ENCODE results near the gene LDLRAD3. TPM values are rescaled to one million over a fixed set of nuclear protein-coding genes. Genes with fewer than 3 reads are reported as not detected.

LDLRAD3 gene
- polyA plus RNA-seq, 1 of the 3 experiments (the other 2 are of a cell fraction) = 10.6 TPM

- H3K9ac ChIP-seq = no peak overlapping the region
- POLR2A ChIA-PET = no interaction called here
- 93% methylated on average over 3 of the region's 3 CpGs for WGBS (ENCODE audit: low lambda C conversion rate)
These were observed 58.9 kb downstream of the LDLRAD3 start for GRCh38 chr11:36002796-36003195.

GRCh38 chr11:36006556-36006955 is 62.7 kb downstream of the LDLRAD3 start:
- Histone ChIP-seq H3K9me2 (no peaks in the 10 kb centered on the region), H3K27me3 (ENCODE audit: insufficient read depth) (no peaks in the 10 kb centered on the region), H3K9me3 (no peaks in the 10 kb centered on the region), H3K4me3 (ENCODE audit: low read depth in 2 of 2, low read length in 1 of 2) (no peak overlapping the region), H3K79me2 (ENCODE audit: insufficient read depth) (peaks cover 24% of the 10 kb centered on the region), H4K20me1 (ENCODE audit: insufficient read depth) (0 out of 2 replicates have a peak, but pooled peaks cover 2% of the 10 kb centered on the region), H3K4me1 (ENCODE audit: control insufficient read depth in 1 of 2, insufficient read depth in 2 of 2, low read depth in 1 of 2, low read length in 1 of 2) (peaks cover 18 to 36% of the 10 kb centered on the region in 2 experiments), H3K9ac (no peak overlapping the region), H2AFZ (ENCODE audit: low read depth) (no peak overlapping the region), H3K4me2 (no peak overlapping the region), H3F3A (replicated peaks; ENCODE audit: insufficient read depth) (peaks cover 22% of the 10 kb centered on the region), H3K27ac (ENCODE audit: low read depth in 2 of 2, low read length in 1 of 2) (no peak overlapping the region), H3K36me3 (replicated peaks in 1 of 2; ENCODE audit: control insufficient read depth in 1 of 2, insufficient read depth in 2 of 2, low read length in 1 of 2) (no peaks in the 10 kb centered on the region)
- WGBS (ENCODE audit: low lambda C conversion rate) = no CpG with 5 or more reads among the region's 3 CpGs
- POLR2A ChIA-PET = no interaction called here
- no peak for DNase-seq
- CTCF ChIA-PET = interaction anchor here (1.4 kb wide), 1 partner anchor 184 kb away, joined by 4 read pairs; no protein-coding TSS in a partner anchor
- no peak for TF ChIP-seq RCOR1 (IDR thresholded peaks at IDR 0.05; ENCODE audit: low read length)
- TF ChIP-seq JUND (IDR thresholded peaks at IDR 0.05) = no peak
- TF ChIP-seq NRF1 (IDR thresholded peaks at IDR 0.05; ENCODE audit: low read depth, low read length) = no peak
- TF ChIP-seq POLR2AphosphoS5 (IDR thresholded peaks at IDR 0.05; ENCODE audit: low read depth, low read length) = no peak
- no peak for TF ChIP-seq SMC3 (IDR thresholded peaks at IDR 0.05; ENCODE audit: low read depth, low read length)
- no peak for TF ChIP-seq CHD2 (IDR thresholded peaks at IDR 0.05; ENCODE audit: low read length, partially characterized antibody)
- no peak for TF ChIP-seq USF1 (IDR thresholded peaks at IDR 0.05; ENCODE audit: borderline replicate concordance, low read depth)
- TF ChIP-seq EZH2phosphoT487 (IDR thresholded peaks at IDR 0.05; ENCODE audit: borderline replicate concordance, low read depth) = no peak
- TF ChIP-seq FOXJ3 (CRISPR knock-in tag; IDR thresholded peaks at IDR 0.05) = no peak
- TF ChIP-seq REST (IDR thresholded peaks at IDR 0.05; ENCODE audit: low read depth, low read length) = no peak
- TF ChIP-seq GABPA (IDR thresholded peaks at IDR 0.05; ENCODE audit: low read depth) = no peak

More at GRCh38 chr11:36002796-36003195, 58.9 kb downstream of the LDLRAD3 start:
- Histone ChIP-seq H3K27me3 (ENCODE audit: insufficient read depth) (no peaks in the 10 kb centered on the region), H3K4me1 (ENCODE audit: control insufficient read depth in 1 of 2, insufficient read depth in 2 of 2, low read depth in 1 of 2, low read length in 1 of 2) (peaks cover 15% of the 10 kb centered on the region in 2 experiments; a peak in 3 of 4 replicates), H3K9me2 (no peaks in the 10 kb centered on the region), H3F3A (replicated peaks; ENCODE audit: insufficient read depth) (no peaks in the 10 kb centered on the region), H3K9me3 (no peaks in the 10 kb centered on the region), H3K4me2 (no peak overlapping the region), H2AFZ (ENCODE audit: low read depth) (no peak overlapping the region), H3K4me3 (ENCODE audit: low read depth in 2 of 2, low read length in 1 of 2) (no peak overlapping the region), H3K36me3 (replicated peaks in 1 of 2; ENCODE audit: control insufficient read depth in 1 of 2, insufficient read depth in 2 of 2, low read length in 1 of 2) (no peaks in the 10 kb centered on the region), H4K20me1 (ENCODE audit: insufficient read depth) (no peaks in the 10 kb centered on the region), H3K79me2 (ENCODE audit: insufficient read depth) (peaks cover 30% of the 10 kb centered on the region), H3K27ac (ENCODE audit: low read depth in 2 of 2, low read length in 1 of 2) (no peak overlapping the region)
- TF ChIP-seq MAX (IDR thresholded peaks at IDR 0.05; ENCODE audit: low read depth) (no peak), CTCF (IDR thresholded peaks at IDR 0.05) (no peak), ELF1 (IDR thresholded peaks at IDR 0.05) (no peak), POLR2AphosphoS5 (IDR thresholded peaks at IDR 0.05; ENCODE audit: low read depth, low read length) (no peak), IRF3 (IDR thresholded peaks at IDR 0.05; ENCODE audit: low read depth, low read length) (no peak), FOXM1 (IDR thresholded peaks at IDR 0.05; ENCODE audit: low read depth) (no peak), EP300 (IDR thresholded peaks at IDR 0.05; ENCODE audit: borderline replicate concordance in 1 of 2, low read depth in 1 of 2, low read length in 1 of 2) (no peak)
- DNase-seq = no peak
- CTCF ChIA-PET = interaction anchor here (1.6 kb wide), 1 partner anchor 39 kb away, joined by 6 read pairs; no protein-coding TSS in a partner anchor

All from SK-N-SH (cell line).